ENCODE data around the gene GNB5. TPM values are rescaled to one million over a fixed set of nuclear protein-coding genes. Genes with fewer than 3 reads are reported as not detected.

GNB5 gene
- total RNA-seq, 2 donors from 2014 or later = 20.5 to 24.1 TPM

GRCh38 chr15:52159645-52160044, 31.5 kb downstream of the GNB5 start:
- no peak for ATAC-seq

GRCh38 chr15:52158084-52158765, 33.0 kb downstream of the GNB5 start:
- ATAC-seq (no peak), DNase-seq (ENCODE audit: low spot score in 2 of 2) (no peak)
- no peak overlapping the region for H3K27ac Mint-ChIP-seq
- no peaks in the 10 kb centered on the region for H3K36me3 Mint-ChIP-seq
- H3K9me3 Mint-ChIP-seq = no peaks in the 10 kb centered on the region

More at GRCh38 chr15:52159645-52160044, 31.5 kb downstream of the GNB5 start:
- Mint-ChIP-seq H3K9me3 (no peaks in the 10 kb centered on the region), H3K36me3 (no peaks in the 10 kb centered on the region), H3K27ac (no peak overlapping the region)
- DNase-seq (ENCODE audit: low spot score in 2 of 2) = no peak

- ATAC-seq (no peak), DNase-seq (ENCODE audit: low spot score in 2 of 2) (no peak)
- Mint-ChIP-seq H3K27ac (no peak overlapping the region), H3K9me3 (no peaks in the 10 kb centered on the region), H3K36me3 (no peaks in the 10 kb centered on the region)
These were observed 35.3 kb downstream of the GNB5 start for GRCh38 chr15:52155878-52156277.

GRCh38 chr15:52154896-52155865, 36.0 kb downstream of the GNB5 start:
- H3K36me3 Mint-ChIP-seq = no peaks in the 10 kb centered on the region
- no peak overlapping the region for H3K27ac Mint-ChIP-seq
- no peak for DNase-seq (ENCODE audit: low spot score in 2 of 2)
- no peaks in the 10 kb centered on the region for H3K9me3 Mint-ChIP-seq
- ATAC-seq = no peak

DNA sequence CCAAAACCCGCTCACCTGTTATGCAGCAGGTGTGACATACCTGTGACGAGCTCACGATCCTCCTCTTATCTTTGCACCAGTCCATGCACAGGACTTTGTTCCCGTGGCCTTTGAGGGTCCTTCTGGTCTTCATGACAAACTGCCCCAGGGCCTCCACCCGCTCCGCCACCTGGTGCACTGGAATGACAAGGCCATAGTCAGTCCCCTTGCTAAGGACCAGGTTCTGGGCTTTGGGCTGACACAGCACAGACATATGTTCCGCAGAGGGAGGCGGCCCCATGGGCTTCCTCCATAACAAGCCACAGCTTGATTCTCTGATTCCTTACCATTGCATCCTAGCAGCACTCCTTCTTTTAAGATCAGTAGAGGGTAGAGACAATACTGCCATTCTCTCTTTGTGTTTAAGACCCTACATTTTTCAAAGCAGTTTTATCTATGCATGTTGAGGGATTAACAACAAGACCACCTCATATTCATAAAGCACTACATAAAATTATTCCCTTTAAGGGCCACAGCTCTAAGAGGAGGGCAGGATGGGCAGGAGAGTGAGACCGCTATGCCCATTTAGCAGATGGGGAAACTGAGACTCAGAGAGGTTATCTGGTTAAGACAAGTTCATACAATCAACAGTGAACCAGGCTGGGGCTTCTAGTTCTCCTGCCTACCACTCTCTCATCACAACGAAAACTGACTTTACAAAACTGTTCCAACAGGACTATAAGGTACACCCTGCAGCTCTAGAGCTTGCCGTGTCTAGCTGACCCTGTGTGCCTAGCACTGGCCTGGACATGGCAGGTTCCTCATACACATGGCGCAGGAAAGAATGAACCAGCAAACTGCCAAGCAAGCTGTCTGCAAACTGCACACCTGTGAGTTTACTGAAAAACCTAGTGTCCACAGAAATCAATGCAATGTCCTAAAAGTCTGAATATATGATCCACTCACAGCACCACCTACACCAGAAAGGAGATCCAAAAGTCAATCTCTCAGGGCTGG, 37.0 kb downstream of the GNB5 start:
- H3K27ac Mint-ChIP-seq = no peak overlapping the region
- no peak for DNase-seq (ENCODE audit: low spot score in 2 of 2)
- no peaks in the 10 kb centered on the region for H3K9me3 Mint-ChIP-seq
- ATAC-seq = no peak
- H3K36me3 Mint-ChIP-seq = peaks cover 0 to 4% of the 10 kb centered on the region in 2 donors

DNA sequence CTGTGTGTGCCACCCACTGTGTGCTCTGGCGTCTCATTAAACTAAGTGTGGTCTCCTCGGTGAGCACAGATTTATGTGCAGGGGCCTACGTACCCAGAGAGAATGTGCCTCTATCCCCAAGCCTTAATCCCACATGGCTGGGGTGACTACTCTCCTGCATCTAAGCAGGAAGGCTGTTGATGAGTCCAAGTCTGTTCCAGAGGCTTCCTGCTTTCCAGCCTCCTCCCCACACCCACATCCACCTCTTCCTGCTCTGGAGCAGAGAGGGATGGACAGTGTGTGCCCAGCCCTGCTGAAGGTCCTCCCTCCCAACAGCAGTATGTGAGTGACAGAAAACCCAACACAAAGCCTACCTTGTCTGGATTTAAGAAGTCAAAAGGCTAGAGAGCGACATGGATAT, 39.8 kb downstream of the GNB5 start:
- H3K36me3 Mint-ChIP-seq = peaks cover 4 to 7% of the 10 kb centered on the region in 2 donors
- H3K27ac Mint-ChIP-seq = peak overlapping the region in 1 of 2 donors; percentile 14
- DNase-seq (ENCODE audit: low spot score in 2 of 2) (no peak), ATAC-seq (no peak)
- no peaks in the 10 kb centered on the region for H3K9me3 Mint-ChIP-seq

DNA sequence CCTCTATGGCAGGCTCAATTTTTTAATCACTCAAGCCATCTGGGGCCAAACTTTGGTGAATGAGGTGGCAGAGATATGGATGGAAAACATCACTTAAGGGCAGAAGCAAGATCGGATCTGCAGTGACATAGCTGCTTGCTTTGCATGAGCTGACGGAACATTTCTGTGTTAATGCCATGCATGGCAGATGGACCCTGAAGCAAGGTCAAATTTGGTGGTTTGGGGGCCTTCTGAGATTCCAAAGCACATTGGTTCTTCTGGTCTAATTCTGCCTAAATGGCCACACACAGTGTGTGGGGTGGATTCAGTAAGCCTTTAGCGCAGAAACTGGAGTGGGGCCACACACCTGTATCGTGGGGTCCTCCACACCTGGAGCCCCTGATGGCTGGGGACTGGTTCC, 40.3 kb downstream of the GNB5 start:
- ATAC-seq (no peak), DNase-seq (ENCODE audit: low spot score in 2 of 2) (no peak)
- no peaks in the 10 kb centered on the region for H3K9me3 Mint-ChIP-seq
- peaks cover 4 to 9% of the 10 kb centered on the region in 2 donors for H3K36me3 Mint-ChIP-seq
- no peak overlapping the region for H3K27ac Mint-ChIP-seq

- no peaks in the 10 kb centered on the region for H3K9me3 Mint-ChIP-seq
- no peak for DNase-seq (ENCODE audit: low spot score in 2 of 2)
- peaks cover 4 to 9% of the 10 kb centered on the region in 2 donors for H3K36me3 Mint-ChIP-seq
- no peak overlapping the region for H3K27ac Mint-ChIP-seq
- no peak for ATAC-seq
These were observed 41.0 kb downstream of the GNB5 start for GRCh38 chr15:52150043-52150825.

DNA sequence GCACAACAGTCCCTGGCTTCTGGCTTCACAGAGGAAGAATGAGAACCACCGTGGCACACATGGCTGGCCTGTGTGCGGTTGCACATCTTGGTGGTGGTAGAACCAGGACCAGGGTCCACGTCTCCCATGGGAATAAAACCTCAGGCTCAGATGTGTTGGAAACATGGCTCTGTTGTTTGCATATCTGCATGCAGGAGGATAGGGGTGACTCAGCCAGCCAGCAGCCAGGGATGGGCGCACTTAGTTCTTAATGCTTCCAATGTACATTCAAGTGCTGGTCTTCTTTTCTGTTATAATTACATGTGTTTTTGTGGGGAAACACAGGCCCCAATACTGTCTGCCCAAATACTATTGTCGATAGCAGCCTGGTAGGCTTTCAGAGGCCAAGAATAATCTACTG, 42.8 kb downstream of the GNB5 start:
- no peak for DNase-seq (ENCODE audit: low spot score in 2 of 2)
- Mint-ChIP-seq H3K36me3 (peaks cover 4 to 9% of the 10 kb centered on the region in 2 donors), H3K27ac (no peak overlapping the region), H3K9me3 (no peaks in the 10 kb centered on the region)
- ATAC-seq = no peak

DNA sequence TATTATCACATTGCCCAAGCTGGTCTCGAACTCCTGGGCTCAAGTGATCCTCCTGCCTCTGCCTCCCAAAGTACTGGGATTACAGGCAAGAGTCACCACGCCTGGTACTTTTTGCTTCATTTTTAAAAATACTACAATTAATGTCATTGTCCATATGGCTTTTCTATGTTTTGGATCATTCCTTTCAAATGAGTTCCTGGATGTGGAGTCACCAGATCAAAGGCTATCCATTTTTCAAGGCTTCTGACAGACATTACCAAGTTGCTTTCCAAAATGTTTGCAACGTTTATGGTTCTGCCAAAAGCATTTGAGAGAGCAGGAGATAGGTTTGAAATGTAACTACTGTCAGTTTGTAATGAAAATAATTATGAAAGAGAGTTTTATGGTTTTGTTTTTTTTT, 44.4 kb downstream of the GNB5 start:
- DNase-seq (ENCODE audit: low spot score in 2 of 2) (no peak), ATAC-seq (no peak)
- H3K27ac Mint-ChIP-seq = no peak overlapping the region
- peaks cover 4 to 9% of the 10 kb centered on the region in 2 donors for H3K36me3 Mint-ChIP-seq
- H3K9me3 Mint-ChIP-seq = no peaks in the 10 kb centered on the region

GRCh38 chr15:52146261-52146660, 44.9 kb downstream of the GNB5 start:
- Mint-ChIP-seq H3K9me3 (no peaks in the 10 kb centered on the region), H3K36me3 (peaks cover 4 to 9% of the 10 kb centered on the region in 2 donors), H3K27ac (no peak overlapping the region)
- ATAC-seq (no peak), DNase-seq (ENCODE audit: low spot score in 2 of 2) (no peak)

GRCh38 chr15:52144656-52145178, 46.5 kb downstream of the GNB5 start:
- DNase-seq (ENCODE audit: low spot score in 2 of 2) (no peak), ATAC-seq (no peak)
- Mint-ChIP-seq H3K9me3 (no peaks in the 10 kb centered on the region), H3K27ac (no peak overlapping the region), H3K36me3 (peaks cover 4 to 9% of the 10 kb centered on the region in 2 donors)

DNA sequence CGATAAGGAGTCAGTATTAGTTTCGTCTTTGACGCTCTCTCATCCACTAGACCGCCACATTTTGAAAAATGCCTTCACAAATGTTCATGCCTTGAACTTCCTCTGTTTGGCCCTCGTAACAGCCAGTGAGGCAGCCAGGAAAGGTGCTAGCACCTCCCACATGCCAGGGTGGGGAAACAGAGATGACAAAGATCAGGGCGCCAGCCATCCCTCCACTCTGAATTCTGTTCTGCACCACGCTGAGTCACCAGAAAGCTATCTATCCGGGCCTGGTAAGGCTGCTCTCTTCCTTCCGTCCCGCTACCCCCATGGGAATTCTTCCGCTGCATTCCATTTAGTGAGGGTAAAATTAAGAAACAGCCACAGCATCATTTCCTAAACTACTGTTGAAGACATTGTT, 47.3 kb downstream of the GNB5 start:
- no peak for ATAC-seq
- Mint-ChIP-seq H3K9me3 (no peaks in the 10 kb centered on the region), H3K27ac (no peak overlapping the region), H3K36me3 (peaks cover 0 to 9% of the 10 kb centered on the region in 2 donors)
- no peak for DNase-seq (ENCODE audit: low spot score in 2 of 2)

GRCh38 chr15:52140646-52141045, 50.5 kb downstream of the GNB5 start:
- H3K9me3 Mint-ChIP-seq = no peaks in the 10 kb centered on the region
- no peak for DNase-seq (ENCODE audit: low spot score in 2 of 2)
- no peaks in the 10 kb centered on the region for H3K36me3 Mint-ChIP-seq
- H3K27ac Mint-ChIP-seq = no peak overlapping the region
- no peak for ATAC-seq

DNA sequence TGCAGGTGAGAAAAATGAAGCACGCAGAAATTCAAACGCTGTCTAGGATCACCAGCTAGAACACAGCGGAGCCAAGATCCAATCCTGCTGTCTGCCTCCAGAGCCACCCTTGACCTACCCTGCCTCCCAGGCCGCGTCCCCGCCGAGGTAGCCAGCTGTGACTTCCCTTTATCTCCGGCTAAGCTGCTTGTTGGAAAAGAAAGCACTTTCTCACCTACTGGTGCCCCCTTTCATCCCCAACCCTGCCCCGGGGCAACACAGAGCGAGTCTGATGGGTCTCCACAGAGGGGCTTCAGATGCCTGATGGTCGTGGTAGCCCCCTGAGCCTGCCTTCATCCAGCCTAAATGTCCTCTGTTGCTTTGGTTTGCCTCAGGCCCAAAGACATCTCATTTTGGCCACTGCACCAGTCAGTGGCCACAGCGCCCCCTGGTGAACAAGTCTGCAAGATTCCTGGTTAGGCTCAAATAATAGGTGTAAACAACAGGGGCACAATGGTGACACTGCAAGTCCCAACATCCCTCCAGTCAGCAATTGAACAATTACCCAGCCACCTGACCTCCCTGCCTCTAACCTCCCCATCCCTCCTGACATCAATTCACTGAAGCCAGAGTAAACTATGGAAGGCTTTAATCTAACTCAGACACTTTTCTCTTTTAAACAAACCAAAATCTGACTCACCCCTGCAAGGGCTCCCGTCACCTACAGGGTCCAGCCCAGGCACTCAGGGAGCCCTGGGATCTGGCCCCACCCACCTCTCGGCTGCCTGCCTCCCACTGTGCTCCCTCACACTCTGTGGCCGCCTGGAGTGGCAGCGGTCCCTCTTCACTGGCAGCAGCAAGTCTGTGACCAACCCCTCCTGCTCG, 51.4 kb downstream of the GNB5 start:
- Mint-ChIP-seq H3K9me3 (no peaks in the 10 kb centered on the region), H3K36me3 (no peaks in the 10 kb centered on the region), H3K27ac (peak overlapping the region; percentile 20 to 73)
- ATAC-seq (peak; percentile 59 to 70), DNase-seq (ENCODE audit: low spot score in 2 of 2) (peak in 1 of 2 donors; percentile 79)
